H1 (cell line): ENCODE data around the gene VSTM4.

Experiments
- BRCA1 ChIP-seq: IDR thresholded peaks from 2 replicates; pipeline ENCODE4 v1.6.1; 2012; ENCODE audit warnings: low read depth, low read length, improper control_type of control experiment
- TF ChIP-seq, protein P1 (sequence below), 3 experiments: IDR thresholded peaks; 1 replicate in 2 of 3; 2 replicates in 1 of 3; pipeline versions ENCODE4 v1.5.1 to v1.6.1; 2011; ENCODE audit warnings: low read length in 3 of 3, mild to moderate bottlenecking in 3 of 3, inconsistent platforms in 2 of 3, low read depth in 1 of 3, moderate library complexity in 1 of 3; ENCODE audit not compliant: insufficient read depth in 1 of 3; ENCODE audit errors: control extremely low read depth in 1 of 3

- TF ChIP-seq BRCA1 = no peak
- TF ChIP-seq, protein P1, sequence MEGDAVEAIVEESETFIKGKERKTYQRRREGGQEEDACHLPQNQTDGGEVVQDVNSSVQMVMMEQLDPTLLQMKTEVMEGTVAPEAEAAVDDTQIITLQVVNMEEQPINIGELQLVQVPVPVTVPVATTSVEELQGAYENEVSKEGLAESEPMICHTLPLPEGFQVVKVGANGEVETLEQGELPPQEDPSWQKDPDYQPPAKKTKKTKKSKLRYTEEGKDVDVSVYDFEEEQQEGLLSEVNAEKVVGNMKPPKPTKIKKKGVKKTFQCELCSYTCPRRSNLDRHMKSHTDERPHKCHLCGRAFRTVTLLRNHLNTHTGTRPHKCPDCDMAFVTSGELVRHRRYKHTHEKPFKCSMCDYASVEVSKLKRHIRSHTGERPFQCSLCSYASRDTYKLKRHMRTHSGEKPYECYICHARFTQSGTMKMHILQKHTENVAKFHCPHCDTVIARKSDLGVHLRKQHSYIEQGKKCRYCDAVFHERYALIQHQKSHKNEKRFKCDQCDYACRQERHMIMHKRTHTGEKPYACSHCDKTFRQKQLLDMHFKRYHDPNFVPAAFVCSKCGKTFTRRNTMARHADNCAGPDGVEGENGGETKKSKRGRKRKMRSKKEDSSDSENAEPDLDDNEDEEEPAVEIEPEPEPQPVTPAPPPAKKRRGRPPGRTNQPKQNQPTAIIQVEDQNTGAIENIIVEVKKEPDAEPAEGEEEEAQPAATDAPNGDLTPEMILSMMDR (IDR thresholded peaks at IDR 0.05; ENCODE audit: control extremely low read depth in 1 of 3, insufficient read depth in 1 of 3, low read depth in 1 of 3, low read length in 3 of 3) = no peak
These were observed 1.6 kb downstream of the VSTM4 start for GRCh38 chr10:49113741-49114141.
